ENCODE results near the gene AHRR.

AHRR gene

DNA sequence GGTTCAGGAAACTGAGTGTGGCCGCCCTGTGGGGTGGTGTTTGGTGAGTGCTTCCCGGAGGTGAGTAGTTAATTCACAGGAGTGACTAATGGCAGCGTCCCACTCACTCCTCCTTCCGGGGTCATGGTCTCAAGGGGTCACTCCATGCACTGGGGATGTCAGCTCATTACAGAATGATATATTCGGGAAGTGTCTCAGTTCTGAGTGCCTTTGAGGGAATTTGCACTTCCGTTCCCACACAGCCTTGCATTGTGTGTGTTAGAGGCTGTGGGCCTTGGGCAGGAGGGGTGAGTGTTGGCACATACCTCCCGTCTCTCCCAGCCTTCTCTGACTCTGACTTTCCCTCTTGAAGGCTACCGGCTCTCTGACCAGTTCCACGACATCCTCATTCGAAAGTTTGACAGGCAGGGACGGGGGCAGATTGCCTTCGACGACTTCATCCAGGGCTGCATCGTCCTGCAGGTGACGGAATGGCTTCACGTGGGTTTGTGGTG is 10.5 kb upstream of the AHRR start:
- no peak for TF ChIP-seq L3MBTL2 (conservative IDR thresholded peaks at IDR 0.05)
- no peak for TF ChIP-seq CTBP1 (IDR thresholded peaks at IDR 0.05; ENCODE audit: borderline replicate concordance)
- no peak for TF ChIP-seq LEF1 (IDR thresholded peaks at IDR 0.05; ENCODE audit: borderline replicate concordance)
- no peak for TF ChIP-seq ELF4 (IDR thresholded peaks at IDR 0.05)
- TF ChIP-seq, protein P1, sequence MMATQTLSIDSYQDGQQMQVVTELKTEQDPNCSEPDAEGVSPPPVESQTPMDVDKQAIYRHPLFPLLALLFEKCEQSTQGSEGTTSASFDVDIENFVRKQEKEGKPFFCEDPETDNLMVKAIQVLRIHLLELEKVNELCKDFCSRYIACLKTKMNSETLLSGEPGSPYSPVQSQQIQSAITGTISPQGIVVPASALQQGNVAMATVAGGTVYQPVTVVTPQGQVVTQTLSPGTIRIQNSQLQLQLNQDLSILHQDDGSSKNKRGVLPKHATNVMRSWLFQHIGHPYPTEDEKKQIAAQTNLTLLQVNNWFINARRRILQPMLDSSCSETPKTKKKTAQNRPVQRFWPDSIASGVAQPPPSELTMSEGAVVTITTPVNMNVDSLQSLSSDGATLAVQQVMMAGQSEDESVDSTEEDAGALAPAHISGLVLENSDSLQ (IDR thresholded peaks at IDR 0.05), result no peak
- no peak for TF ChIP-seq HDGF (IDR thresholded peaks at IDR 0.05; ENCODE audit: borderline replicate concordance)
- TF ChIP-seq NFRKB (IDR thresholded peaks at IDR 0.05), result no peak
- no peak for TF ChIP-seq FOXM1 (IDR thresholded peaks at IDR 0.05; ENCODE audit: borderline replicate concordance)
- no peak for TF ChIP-seq BHLHE40 (IDR thresholded peaks at IDR 0.05; ENCODE audit: borderline replicate concordance)
- no peak for TF ChIP-seq FOXK2 (IDR thresholded peaks at IDR 0.05)
- no peak for TF ChIP-seq SP1 (IDR thresholded peaks at IDR 0.05)
- no peak for TF ChIP-seq ARNT (IDR thresholded peaks at IDR 0.05)

GRCh38 chr5:311963-312362 is 9.6 kb upstream of the AHRR start:
- ChIA-PET POLR2A (interaction anchor here (1.1 kb wide), 1 partner anchor 9 kb away, joined by 3 read pairs; the partner anchor contains the start of gene AHRR), CTCF (interaction anchor here (1.0 kb wide), 1 partner anchor 29 kb away, joined by 3 read pairs; no protein-coding TSS in a partner anchor)
- DNase-seq (ENCODE audit: extremely low spot score), result no peak
- TF ChIP-seq TARDBP (IDR thresholded peaks at IDR 0.05) (no peak), FOXA1 (IDR thresholded peaks at IDR 0.05) (no peak), SP1 (IDR thresholded peaks at IDR 0.05) (no peak), ZNF384 (IDR thresholded peaks at IDR 0.05) (no peak), SUZ12 (IDR thresholded peaks at IDR 0.05) (no peak), NFRKB (IDR thresholded peaks at IDR 0.05) (no peak), ARNT (IDR thresholded peaks at IDR 0.05) (no peak), L3MBTL2 (conservative IDR thresholded peaks at IDR 0.05) (no peak)

More for the DNA sequence above, 10.5 kb upstream of the AHRR start:
- no peak for DNase-seq (ENCODE audit: extremely low spot score)
- ChIA-PET POLR2A (no interaction called here), CTCF (interaction anchor here (1.0 kb wide), 1 partner anchor 30 kb away, joined by 3 read pairs; no protein-coding TSS in a partner anchor)

- DNase-seq (ENCODE audit: extremely low spot score), result no peak
- no peak for TF ChIP-seq L3MBTL2 (conservative IDR thresholded peaks at IDR 0.05)
- TF ChIP-seq NFRKB (IDR thresholded peaks at IDR 0.05), result no peak
- TF ChIP-seq HDGF (IDR thresholded peaks at IDR 0.05; ENCODE audit: borderline replicate concordance), result no peak
- no peak for TF ChIP-seq FOXA1 (IDR thresholded peaks at IDR 0.05)
- TF ChIP-seq ELF4 (IDR thresholded peaks at IDR 0.05), result no peak
- no peak for TF ChIP-seq ZNF384 (IDR thresholded peaks at IDR 0.05)
- no peak for TF ChIP-seq TARDBP (IDR thresholded peaks at IDR 0.05)
- no peak for TF ChIP-seq SP1 (IDR thresholded peaks at IDR 0.05)
- TF ChIP-seq LEF1 (IDR thresholded peaks at IDR 0.05; ENCODE audit: borderline replicate concordance), result no peak
- no peak for TF ChIP-seq SUZ12 (IDR thresholded peaks at IDR 0.05)
- TF ChIP-seq FOXK2 (IDR thresholded peaks at IDR 0.05), result no peak
- no peak for TF ChIP-seq FOXM1 (IDR thresholded peaks at IDR 0.05; ENCODE audit: borderline replicate concordance)
- ChIA-PET CTCF (interaction anchor here (1.1 kb wide), 1 partner anchor 8 kb away, joined by 4 read pairs; the partner anchor contains the start of gene AHRR), POLR2A (no interaction called here)
Observed at GRCh38 chr5:312845-313244, 8.7 kb upstream of the AHRR start.

GRCh38 chr5:313265-313664 is 8.2 kb upstream of the AHRR start:
- TF ChIP-seq ZNF384 (IDR thresholded peaks at IDR 0.05), result no peak
- no peak for TF ChIP-seq FOXA1 (IDR thresholded peaks at IDR 0.05)
- no peak for TF ChIP-seq FOXK2 (IDR thresholded peaks at IDR 0.05)
- TF ChIP-seq SP1 (IDR thresholded peaks at IDR 0.05), result no peak
- TF ChIP-seq L3MBTL2 (conservative IDR thresholded peaks at IDR 0.05), result no peak
- TF ChIP-seq BHLHE40 (IDR thresholded peaks at IDR 0.05; ENCODE audit: borderline replicate concordance), result no peak
- no peak for TF ChIP-seq ELF4 (IDR thresholded peaks at IDR 0.05)
- TF ChIP-seq HDGF (IDR thresholded peaks at IDR 0.05; ENCODE audit: borderline replicate concordance), result no peak
- TF ChIP-seq FOXM1 (IDR thresholded peaks at IDR 0.05; ENCODE audit: borderline replicate concordance), result no peak
- no peak for TF ChIP-seq CTBP1 (IDR thresholded peaks at IDR 0.05; ENCODE audit: borderline replicate concordance)
- TF ChIP-seq LEF1 (IDR thresholded peaks at IDR 0.05; ENCODE audit: borderline replicate concordance), result no peak
- DNase-seq (ENCODE audit: extremely low spot score), result no peak
- CTCF ChIA-PET, result interaction anchor here (1.1 kb wide), 1 partner anchor 8 kb away, joined by 4 read pairs; the partner anchor contains the start of gene AHRR
- POLR2A ChIA-PET, result no interaction called here

DNA sequence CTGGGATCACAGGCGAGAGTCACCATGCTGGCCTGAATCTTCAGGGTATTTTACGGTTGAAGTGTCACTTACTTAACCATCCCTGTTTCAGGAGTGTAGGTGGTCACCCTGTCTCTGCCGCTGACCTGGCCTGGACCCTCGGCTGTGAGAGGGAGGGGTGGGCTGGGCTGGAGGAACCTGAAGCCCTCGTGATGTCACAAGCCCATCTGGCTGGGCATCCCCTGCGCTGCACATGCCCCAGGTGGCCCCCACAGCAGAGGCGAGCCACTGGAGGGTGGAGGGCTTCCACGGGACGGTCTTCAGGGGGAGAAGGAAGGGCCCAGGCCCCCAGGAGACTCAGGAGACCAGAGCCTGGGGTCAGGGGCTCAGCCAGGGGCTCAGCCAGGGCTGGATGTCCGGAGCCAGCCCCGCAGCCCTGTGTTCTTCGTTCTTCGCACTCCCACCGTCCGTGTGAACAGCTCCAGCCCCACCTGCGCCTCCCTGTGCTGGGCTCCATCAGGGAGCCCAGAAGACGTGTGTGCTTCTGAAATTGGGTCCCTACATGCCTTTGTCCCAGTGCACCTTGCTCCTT is 7.6 kb upstream of the AHRR start:
- CTCF ChIA-PET, result interaction anchor here (0.6 kb wide), 1 partner anchor 8 kb away, joined by 4 read pairs; no protein-coding TSS in a partner anchor

More for the DNA sequence above, 7.6 kb upstream of the AHRR start:
- DNase-seq (ENCODE audit: extremely low spot score), result no peak
- TF ChIP-seq CTBP1 (IDR thresholded peaks at IDR 0.05; ENCODE audit: borderline replicate concordance) (no peak), HDGF (IDR thresholded peaks at IDR 0.05; ENCODE audit: borderline replicate concordance) (no peak), FOXA1 (IDR thresholded peaks at IDR 0.05) (no peak), SUZ12 (IDR thresholded peaks at IDR 0.05) (no peak), TARDBP (IDR thresholded peaks at IDR 0.05) (no peak), ELF4 (IDR thresholded peaks at IDR 0.05) (no peak), SP1 (IDR thresholded peaks at IDR 0.05) (no peak), FOXM1 (IDR thresholded peaks at IDR 0.05; ENCODE audit: borderline replicate concordance) (no peak), L3MBTL2 (conservative IDR thresholded peaks at IDR 0.05) (no peak)
- TF ChIP-seq, protein P1 (IDR thresholded peaks at IDR 0.05), result no peak
- POLR2A ChIA-PET, result no interaction called here
